ENCODE data around the gene MRPL52.

DNA sequence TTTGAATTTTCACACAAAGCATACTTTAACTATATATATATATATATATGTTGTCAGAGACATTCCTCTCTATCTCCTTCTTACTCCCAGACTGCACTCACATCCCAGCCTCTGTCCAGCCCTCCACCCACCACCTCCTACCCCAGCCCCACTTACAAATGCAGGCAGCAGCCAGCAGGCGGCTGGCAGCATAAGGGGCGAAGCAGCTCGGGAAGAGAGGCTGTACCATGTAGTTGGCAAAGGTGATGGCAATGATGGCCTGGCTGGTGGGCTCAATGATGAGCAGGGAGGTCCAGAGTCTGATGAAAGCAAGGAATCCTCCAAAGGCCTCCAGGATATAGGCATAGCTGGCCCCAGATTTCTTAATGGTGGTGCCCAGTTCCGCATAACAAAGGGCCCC is 16.9 kb upstream of the MRPL52 start:
- TF ChIP-seq, protein P1, sequence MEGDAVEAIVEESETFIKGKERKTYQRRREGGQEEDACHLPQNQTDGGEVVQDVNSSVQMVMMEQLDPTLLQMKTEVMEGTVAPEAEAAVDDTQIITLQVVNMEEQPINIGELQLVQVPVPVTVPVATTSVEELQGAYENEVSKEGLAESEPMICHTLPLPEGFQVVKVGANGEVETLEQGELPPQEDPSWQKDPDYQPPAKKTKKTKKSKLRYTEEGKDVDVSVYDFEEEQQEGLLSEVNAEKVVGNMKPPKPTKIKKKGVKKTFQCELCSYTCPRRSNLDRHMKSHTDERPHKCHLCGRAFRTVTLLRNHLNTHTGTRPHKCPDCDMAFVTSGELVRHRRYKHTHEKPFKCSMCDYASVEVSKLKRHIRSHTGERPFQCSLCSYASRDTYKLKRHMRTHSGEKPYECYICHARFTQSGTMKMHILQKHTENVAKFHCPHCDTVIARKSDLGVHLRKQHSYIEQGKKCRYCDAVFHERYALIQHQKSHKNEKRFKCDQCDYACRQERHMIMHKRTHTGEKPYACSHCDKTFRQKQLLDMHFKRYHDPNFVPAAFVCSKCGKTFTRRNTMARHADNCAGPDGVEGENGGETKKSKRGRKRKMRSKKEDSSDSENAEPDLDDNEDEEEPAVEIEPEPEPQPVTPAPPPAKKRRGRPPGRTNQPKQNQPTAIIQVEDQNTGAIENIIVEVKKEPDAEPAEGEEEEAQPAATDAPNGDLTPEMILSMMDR (IDR thresholded peaks at IDR 0.05; ENCODE audit: insufficient read depth, low read length) = no peak
- TF ChIP-seq, protein P2, sequence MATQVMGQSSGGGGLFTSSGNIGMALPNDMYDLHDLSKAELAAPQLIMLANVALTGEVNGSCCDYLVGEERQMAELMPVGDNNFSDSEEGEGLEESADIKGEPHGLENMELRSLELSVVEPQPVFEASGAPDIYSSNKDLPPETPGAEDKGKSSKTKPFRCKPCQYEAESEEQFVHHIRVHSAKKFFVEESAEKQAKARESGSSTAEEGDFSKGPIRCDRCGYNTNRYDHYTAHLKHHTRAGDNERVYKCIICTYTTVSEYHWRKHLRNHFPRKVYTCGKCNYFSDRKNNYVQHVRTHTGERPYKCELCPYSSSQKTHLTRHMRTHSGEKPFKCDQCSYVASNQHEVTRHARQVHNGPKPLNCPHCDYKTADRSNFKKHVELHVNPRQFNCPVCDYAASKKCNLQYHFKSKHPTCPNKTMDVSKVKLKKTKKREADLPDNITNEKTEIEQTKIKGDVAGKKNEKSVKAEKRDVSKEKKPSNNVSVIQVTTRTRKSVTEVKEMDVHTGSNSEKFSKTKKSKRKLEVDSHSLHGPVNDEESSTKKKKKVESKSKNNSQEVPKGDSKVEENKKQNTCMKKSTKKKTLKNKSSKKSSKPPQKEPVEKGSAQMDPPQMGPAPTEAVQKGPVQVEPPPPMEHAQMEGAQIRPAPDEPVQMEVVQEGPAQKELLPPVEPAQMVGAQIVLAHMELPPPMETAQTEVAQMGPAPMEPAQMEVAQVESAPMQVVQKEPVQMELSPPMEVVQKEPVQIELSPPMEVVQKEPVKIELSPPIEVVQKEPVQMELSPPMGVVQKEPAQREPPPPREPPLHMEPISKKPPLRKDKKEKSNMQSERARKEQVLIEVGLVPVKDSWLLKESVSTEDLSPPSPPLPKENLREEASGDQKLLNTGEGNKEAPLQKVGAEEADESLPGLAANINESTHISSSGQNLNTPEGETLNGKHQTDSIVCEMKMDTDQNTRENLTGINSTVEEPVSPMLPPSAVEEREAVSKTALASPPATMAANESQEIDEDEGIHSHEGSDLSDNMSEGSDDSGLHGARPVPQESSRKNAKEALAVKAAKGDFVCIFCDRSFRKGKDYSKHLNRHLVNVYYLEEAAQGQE (IDR thresholded peaks at IDR 0.05; ENCODE audit: insufficient replicate concordance, low read depth) = no peak
- TF ChIP-seq POLR2AphosphoS5 (IDR thresholded peaks at IDR 0.05; ENCODE audit: low read depth) (no peak), GABPA (IDR thresholded peaks at IDR 0.05; ENCODE audit: low read depth) (no peak)
